ENCODE results near the gene CHD6.

CHD6 gene

DNA sequence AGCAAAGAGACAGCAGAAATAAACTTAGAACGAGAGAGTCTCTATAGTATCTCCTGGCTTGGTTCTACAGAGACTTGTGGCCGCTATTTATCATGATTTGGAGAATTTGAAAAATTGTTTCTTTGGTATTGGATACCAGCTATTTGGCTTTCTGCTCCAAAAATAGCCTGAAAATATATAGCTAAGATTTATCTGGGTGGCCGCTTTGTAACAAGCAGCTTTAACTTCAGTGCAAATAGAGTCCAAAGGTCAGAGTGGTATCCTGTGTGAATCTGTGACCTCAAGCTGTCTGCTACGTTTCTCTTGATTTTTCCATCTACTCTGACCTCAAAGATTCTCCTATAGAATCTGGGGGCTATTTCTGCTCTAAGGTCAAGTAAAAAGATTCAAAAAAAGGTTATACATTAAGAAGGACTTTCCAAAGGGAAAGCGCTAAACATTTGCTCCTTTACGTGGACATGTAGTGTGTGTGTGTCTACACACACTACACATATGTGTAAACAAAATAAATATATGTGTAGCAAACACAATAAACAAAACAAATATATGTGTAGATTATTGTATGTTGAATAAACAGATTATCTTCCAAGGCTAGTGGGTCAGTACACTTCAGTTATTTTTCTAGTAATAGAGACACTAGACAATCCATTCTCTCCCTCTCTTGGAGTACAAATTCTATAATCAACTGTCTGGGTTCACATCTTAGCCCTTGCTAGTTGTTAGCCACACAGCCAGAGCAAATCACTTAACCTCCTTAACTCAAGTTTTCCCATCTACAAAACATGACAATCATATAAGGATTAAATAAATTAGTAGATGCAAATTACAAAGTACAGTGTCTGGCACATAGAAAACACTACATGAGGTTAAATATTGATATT, 40.8 kb downstream of the CHD6 start:
- no peak for DNase-seq

DNA sequence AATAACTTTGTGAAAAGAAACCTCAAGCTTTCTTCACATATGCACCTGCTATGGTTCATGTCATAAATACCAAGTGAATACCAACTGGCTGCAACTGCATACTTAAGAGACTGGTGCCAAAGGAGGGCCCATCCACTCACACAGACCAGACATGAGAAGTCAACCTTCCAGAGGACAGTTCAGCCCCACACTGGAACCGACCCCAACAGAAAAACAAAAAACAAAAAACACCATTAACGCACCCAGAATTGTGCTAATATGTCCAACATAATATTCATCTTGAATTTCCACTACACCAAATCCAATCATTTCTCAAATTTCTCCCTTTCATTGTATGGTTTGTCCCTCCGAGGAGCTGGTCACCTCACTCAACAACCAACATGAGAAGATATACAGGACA, 42.8 kb downstream of the CHD6 start:
- no peak for DNase-seq

DNA sequence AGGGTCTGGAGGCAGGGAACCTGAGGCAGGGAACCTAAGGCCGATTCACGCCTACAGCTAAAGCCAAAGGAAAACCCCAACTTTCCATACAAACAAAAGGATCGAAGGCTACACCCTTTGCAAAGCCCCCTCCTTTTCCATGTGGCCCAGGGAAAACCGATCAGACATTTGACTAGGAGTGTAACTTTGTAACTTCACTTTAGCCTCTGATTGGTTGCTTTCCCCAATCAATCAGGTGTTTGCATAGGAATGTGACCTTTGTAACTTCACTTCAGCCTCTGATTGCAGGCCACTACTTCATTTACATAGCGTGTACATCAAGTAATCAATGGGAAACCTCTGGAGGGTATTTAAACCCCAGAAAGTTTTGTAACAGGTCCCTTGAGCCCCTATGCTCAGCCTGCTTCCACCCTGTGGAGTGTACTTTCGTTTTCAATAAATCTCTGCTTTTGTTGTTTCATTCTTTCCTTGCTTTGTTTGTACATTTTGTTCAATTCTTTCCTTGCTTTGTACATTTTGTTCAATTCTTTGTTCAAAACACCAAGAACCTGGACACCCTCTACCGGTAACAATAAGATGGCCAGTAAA, 43.3 kb downstream of the CHD6 start:
- no peak for DNase-seq

DNA sequence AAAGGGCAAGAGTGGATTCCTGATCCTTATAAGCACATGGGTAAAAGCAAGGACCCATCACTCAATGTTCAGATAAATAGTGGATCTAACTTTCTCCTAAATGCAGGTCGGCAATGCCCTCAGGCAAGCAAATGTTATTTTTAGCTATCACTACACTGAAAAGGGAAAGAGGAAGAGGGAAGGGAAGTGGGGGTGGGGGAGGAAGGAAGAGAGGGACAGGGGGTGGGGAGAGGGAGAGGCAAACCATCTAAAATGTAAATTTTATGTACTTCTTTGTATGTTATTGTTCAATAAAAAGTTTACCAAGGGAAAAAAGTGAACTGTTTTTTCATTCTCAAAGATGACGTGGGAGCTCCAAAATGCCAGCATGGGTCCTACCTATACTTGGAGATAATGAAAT, 44.2 kb downstream of the CHD6 start:
- DNase-seq, result no peak

DNA sequence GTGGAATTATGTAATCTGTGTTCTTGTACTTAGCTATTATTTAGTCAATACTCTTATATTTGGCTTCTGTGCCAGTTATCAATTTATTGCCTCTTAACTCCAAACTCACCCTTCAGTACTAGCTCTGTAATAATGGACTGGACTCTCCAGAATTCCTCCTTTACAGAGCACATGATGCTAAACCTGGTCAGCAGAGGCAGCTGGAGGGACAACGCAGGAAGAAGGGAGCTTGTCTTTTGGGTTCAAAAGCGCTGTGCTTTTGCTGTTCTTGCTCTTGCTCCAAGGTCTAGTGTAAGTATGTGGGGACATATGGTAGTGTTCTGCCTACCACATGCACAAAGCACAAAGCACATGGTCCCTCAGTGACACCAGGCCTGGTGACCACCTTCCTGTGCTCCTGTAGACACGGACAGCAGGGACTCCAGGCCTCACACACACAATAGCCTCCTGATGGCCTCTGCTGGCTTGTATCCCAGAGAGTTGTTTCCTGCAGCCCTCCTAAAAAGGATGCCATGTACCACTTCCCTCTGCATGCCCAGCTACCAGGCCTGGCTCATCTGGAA, 46.1 kb downstream of the CHD6 start:
- DNase-seq, result no peak

DNA sequence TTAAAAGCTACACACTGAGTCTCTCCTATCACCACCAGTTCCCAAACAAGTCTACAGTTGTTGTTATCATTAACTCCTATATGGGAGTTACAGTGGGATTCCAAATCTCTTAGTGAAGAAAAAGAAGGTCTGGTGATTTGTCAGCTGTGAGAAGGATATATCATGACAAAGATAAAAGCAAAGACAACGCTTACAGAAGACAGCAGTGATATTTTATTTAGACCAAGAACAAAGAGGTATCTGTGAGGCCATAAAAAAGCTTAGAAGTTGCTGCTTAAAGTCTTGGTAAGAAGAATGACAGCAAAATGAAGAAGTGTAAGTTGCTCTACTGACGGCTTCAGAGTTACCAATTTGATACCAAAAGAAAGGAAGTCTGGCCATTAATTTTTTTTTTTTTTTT, 47.2 kb downstream of the CHD6 start:
- no peak for DNase-seq

DNA sequence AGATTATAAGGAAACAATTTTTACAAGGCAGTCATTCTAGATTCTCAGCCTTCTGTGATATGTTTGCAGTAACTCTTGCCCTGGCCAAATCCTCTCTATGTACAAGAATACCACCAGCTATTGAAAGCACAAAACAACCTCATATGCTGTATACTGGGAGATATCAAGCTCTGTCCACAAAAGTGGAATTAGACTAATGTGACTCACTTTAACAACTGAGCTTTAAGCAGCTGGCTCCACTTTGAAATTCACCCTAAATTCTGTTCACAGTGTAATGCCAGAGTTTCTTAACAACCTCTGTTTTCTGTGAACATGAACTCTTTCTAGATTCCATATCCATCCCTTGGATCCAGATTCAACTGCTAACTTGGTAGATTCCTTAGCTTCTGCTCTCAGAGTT, 47.6 kb downstream of the CHD6 start:
- DNase-seq, result no peak

DNA sequence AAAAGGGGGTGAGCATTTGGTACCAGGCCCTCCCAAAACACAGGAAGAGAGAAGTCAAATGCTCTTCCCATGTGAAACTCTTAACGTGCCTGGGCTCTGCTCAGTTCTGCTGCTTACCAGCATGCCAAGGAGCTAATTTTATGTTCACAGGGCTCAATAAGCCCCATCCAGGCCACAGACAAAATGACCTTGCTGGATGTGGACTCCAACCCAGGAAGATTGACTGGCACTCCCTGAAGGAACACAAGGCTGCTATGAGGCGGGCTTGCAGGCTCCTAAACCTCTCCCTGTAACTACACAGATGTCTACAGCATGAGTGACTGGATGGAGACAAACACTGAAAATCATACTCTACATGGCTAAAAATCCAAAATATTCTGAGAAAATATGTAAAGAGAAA, 50.6 kb downstream of the CHD6 start:
- DNase-seq, result no peak

DNA sequence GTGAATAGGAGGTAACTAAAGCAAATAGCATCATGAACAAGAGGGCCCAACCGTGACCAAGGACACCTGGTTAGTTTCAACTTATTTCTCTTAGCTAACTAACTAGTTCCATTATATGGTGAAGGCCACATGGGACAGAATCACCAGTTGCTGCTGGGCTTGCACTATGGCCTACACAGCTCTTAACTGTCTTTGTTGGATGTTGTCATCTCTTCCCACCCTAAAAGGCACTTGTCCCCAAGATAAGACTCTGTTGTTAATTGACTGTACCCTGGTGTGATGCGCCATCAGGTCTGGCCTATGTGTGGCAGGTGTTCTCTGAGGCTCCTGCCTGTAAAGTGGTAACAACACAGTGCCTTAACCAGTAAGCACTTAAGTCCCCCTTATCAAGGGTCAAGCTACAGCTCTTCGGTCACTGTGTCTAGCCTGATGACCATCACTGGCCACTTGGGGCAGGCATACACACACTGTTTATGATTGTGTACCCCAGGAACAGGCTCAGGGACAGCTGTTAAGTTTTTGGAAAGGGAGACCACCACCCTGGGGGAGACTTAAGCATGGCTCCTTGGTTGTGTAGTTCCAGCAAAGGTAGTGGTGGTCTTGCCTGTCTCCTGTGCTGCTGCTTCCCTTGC, 51.2 kb downstream of the CHD6 start:
- DNase-seq, result no peak

DNA sequence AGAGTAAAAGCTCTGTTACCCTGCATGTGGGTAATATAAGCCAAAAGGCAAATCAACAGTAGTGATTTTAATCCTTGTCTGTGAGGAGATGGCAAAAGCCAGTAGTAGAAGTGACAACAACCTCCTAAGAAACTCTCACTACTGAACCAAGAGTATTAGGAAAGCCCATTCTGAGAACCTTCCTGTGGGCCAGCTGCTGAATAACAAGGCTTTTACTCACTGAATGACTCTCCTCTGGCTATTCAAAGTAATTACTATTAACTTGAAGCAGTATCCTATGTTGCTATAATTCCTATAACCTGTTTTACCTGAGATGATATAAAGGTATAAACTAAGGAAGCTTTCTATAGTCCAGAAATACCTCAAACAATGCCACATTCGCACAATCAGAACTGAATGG, 55.1 kb downstream of the CHD6 start:
- DNase-seq, result no peak

DNA sequence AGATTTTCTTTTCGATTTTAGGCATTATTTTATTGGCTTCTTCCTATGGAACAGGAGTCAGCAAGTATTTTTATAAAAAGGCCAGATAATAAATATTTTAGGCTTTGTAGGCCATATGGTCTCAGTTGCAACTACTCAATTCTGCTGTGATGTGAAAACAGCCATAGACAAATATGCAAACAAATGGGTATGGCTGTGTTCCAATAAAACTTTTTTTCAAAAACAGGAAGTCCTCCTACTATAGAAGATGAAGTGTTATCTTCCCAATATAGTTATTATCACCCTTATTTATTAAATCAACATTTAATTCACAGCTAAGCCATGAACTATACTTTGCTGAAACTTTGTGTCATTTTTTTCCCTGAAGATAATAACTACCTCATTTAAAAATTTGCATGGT, 57.2 kb downstream of the CHD6 start:
- no peak for DNase-seq

DNA sequence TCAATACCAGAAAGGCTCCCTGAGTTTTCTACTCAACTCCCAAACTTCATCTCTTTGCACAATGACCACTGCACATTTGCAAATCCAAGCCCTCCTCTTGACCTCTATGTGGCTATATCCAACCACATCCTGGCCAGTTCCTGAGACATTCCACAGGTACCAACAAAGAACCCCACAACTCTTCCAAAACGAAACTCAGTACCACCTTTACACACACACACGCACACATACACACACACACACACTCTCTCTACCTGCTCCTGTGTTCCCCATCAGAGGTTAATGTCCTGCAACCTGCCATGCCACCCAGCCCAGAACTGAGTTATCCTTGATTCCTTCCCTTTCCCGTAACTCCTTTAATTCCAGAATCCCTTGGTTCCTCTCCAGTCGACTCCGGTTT, 58.5 kb downstream of the CHD6 start:
- no peak for DNase-seq

DNA sequence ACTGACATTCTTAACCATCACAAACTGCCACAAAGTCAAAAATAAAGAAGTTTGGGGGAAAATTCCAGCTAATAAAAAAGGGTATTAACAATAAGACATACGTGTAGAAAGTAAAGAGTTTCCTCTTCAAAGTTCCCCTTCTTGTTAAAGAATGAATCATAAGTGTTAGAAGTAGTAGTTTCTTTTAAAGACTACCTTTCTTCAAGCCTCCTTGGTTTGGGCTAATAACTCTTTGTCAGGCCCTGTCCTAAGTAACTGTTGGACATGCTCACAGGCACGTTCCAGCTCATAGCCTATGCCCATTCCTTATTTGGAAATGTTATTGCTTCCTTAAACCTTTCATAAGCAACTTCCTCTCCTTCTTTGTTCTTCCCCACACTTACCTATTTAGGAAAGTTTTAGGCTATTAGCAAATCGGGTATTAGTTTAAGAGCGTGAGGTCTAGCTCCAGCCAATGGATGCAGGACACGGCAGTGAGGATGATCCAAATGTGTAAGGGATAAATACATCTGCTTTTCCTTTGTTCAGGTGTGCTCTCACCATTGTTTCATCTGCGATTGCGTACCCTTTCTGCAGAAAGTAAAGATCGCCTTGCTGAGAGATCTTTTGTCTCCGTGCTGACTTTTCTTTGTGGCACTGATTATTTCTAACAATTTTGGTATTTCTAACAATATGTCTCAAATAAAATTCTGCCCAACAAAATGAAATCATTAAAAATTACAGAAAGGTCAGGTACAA, 64.9 kb downstream of the CHD6 start:
- DNase-seq, result no peak

DNA sequence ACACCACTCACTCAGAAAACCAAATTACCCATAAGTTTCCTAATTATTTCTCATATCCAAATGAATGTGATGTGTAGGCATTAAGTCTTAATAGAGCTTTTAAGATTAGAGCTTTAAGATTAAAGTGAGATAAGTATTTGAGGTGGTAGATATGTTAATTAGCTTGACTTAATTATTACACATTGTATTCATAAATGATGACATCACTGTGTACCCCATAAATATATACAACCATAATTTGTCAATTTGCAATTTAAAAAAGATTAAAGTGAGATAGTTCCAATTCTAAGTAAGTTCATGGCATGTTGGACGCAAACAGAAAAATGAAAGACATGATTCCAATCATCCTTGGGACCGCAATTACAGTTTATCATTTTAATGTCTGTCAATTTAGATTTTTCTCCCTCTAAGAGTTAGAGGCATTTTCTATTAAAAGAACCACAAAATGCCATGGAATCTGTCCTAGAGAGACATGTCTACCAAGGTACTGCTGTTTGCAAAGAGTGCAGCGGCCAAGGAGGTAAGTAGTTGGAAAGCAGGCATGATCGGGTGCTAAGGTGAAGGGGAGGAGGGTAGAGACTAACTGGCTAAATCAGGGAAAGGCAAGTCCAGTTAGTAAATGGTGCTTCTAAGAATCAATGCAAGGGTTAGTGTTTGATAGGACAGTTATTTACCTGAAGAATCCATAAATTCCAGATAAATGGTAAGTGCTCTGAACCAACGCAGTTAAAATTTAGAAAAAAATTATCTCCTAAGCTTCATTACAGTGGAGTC, 65.7 kb downstream of the CHD6 start:
- DNase-seq, result no peak

DNA sequence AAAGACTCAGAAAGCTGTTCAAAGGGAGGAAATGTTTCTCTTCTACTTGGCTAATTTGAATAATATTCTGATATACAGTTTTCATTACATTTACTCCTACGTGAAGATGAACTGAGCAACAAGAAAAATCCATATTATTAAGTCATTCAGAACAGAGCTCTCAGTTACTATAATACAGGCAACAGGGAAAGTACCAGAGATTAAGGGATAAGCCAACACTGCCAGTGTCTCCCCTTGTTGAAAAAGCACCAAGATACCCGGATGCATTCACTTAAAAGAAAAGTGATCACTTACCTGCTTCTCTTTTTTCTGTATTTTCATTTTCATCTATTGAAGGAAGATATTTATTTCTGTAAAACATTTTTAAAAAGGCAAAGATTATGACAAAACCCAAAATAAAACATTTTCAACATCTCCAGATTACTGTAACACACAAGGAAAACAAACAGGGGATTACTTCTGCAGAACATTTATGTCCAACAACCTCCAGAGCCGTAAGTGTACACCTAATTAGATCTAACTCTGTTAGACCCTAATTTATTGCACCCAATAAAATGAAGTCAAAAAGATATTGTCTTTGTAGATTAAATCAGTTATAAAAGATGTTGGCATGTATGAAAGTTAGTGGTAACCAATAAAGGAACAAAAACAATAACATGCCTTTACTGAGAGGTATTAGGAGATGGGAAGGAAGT, 67.0 kb downstream of the CHD6 start:
- no peak for DNase-seq

DNA sequence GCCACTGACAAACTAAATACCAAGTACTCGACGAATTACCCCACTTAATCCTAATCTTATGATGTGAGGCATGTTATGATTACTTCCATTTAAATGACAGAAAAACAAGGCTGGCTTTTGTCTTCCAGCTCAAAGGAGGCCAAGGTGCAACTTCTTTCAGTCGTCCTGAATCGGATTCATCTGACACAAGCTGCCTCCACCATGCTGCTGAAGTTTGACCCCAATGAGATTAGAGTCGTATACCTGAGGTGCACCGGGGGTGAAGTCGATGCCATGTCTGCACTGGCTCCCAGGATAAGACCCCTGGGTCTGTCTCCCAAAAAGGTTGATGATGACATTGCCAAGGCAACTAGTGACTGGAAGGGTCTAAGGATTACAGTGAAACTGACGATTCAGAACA, 71.0 kb downstream of the CHD6 start:
- no peak for DNase-seq

DNA sequence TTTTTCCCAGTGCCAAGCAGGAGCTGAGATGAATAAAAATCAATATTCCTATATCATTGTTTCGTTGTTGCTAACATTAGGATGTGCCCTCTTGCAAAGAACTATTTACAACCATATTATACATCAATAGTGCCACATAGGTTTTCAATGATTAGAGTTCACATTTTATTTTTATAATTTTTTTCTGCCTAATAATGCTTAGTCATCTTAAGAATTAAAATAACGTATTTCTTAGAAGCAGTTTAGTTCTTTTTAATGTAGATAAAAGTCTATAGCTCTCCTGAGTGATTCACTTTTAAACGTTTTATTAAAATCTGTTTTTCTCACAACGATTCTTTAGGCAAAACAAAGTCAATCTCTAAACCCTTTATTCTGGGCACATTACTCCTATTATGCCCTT, 71.6 kb downstream of the CHD6 start:
- DNase-seq, result no peak

DNA sequence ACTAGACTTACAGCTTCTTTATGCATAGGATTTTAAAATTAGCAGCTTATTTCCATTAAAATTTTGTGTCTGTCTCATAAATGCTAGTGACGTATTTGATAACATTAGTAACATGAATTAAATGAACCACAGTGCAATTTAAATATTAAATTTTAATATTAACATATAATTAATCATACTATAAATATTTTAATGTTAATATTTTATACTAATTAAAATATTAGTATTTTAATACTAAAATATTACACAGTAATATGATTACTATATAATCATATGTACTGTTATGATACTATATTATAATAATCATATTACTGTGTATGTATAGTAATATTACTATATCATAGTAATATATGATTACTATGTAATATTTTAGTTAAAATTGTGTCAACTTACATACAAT, 73.7 kb downstream of the CHD6 start:
- DNase-seq, result no peak

DNA sequence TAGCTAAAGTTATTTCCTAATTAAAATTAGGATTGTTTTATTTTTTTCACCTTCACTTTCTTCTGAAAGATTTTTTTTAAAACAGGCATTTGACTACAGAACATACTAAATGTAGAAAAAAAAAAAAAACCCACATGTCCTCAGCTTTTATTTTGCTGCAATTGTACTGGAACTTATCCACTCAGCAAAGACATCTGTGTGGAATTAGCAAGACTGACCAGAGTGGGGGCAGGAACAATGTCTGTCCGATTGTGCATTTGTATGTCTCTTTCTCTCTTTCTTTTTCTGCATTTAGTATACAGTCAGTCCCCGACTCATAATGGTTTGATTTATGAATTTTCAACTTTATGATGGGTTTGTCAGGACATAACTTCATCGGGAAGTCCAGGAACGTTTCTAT, 77.3 kb downstream of the CHD6 start:
- no peak for DNase-seq

DNA sequence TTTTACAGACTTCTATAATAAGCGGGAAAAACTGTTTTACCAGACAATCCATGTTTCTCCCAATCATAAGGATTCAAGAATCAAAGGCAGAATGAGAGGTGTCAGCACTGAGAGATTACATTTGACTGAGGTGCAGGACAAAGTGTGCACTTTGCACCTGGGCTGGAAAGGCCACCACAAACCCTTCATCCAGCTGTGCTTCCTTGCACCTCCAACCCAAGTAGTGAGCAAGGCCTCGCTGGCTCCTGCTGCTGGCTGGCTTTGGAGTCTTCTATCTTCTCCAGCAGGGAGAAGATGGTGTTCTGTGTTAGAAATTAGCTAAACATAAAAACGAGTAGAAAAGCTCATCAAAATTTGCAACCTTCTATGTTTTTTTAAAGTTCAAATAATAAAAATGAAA, 77.7 kb downstream of the CHD6 start:
- no peak for DNase-seq

DNA sequence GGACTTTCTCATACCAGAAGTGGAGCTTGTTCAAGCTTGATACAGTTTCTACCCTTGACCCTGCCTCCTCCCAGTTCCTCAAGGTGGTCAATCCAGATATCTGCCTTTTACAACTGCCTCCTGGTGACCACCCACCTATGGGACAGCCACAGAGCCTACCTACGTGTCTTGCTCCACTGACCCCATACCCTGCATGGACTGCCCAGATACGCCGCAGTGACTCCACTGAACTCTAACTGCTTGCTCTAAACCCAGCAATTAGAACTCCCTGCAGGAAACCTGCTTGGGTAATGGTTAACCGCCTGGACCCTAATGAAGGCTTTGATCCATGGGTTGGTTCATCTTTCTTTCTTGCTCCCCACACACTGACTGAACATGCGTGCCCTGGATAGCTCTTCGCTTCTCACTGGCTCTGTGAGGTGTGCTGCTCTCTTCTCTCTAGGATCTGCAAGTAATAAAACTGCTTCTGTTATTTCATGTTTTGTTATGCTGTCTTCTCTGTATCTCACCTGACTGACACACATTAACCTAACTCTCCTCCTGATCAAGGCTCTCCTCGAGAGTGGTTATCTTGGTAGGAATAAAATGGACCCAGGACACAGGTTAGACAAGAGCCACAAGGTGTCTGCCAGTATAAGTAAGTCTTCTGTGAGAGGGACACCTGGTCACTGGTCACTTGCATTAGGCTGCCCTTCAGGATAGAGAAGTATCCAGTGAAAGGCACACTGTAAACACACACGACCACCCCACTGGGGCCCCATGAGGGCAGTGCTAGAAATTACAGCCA, 79.2 kb downstream of the CHD6 start:
- DNase-seq, result no peak

All from activated CD4-positive, CD25-positive, alpha-beta regulatory T cell treated with anti-CD3 and anti-CD28 coated beads, Interleukin-2, amount 50 U/mL, for 72 hours (primary cell).